GM18520 (cell line): Measurements from ENCODE around the gene FBXW8.

Source experiments
- ATAC-seq: cut with Tn5 transposase; IDR thresholded peaks from one replicate; pipeline ENCODE4 v1.9.1; 2021; ENCODE audit not compliant: unreplicated experiment

The FBXW8 gene

DNA sequence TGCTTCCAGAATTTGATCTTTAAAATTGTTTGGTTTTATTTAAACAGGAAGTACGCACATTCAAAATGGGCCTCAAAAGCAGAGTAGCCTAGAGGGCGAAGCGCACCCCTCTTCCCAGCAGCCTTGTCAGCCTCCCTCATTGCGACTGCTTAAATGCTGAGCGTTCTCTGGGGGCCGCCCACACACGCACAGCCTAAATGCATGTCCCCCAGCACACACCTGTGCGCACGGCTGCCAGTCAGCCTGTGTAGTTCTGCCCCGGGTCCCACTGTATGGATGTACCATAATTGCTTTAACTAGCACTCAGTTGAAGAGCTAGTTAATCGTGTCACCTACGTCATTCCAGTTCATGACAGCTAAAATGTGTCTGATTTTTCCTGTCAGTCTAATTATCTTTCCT, 109.1 kb downstream of the FBXW8 start:
- no peak for ATAC-seq

DNA sequence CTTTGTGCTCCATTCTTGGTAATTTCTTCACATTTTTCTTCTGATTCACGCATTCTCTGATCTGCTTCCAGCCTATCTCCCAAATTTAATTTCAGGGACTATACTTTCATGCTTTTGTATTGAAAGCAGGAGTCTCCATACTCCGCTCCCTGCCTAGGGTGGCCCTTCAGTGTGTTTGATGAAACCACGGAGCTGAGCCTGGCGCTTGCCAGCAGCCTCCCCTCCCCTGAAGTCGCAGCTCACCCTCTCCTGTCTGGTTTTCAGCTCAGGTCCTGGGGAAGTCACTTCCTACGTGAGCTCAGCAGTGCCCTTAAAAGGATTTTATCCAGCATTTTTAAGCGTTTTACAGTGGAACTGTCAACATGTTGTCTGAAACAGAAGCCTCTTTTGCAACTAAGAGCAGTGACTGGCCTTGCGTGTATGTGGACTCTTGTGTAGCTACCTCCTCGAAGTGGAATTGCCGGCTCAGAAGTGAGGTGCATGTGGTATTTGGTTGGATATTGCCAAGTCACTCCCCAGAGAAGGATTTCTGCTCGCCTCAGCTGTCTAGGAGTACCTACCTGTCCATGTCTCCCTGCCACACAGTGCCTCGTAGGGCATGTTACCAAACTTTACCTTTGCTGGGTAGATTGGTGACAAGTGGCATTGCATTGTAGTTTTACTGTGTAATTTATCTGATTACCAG, 109.9 kb downstream of the FBXW8 start:
- no peak for ATAC-seq

DNA sequence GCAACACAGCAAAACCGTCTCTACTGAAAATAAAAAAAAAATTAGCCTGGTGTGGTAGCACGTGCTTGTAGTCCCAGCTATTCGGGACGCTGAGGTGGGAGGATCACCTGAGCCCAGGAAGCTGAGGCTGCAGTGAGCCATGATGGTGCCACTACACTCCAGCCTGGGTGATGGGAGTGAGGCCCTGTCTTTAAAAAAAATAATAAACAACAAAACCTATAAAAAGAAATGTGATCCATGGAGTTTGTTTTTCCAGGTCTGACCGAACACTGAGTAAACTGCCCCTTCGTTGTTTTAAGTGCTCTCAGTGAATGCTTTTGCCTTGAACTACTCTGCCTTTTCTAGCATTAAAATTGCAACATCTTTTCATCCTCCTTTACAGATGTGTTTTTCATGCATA, 111.7 kb downstream of the FBXW8 start:
- ATAC-seq, result no peak

DNA sequence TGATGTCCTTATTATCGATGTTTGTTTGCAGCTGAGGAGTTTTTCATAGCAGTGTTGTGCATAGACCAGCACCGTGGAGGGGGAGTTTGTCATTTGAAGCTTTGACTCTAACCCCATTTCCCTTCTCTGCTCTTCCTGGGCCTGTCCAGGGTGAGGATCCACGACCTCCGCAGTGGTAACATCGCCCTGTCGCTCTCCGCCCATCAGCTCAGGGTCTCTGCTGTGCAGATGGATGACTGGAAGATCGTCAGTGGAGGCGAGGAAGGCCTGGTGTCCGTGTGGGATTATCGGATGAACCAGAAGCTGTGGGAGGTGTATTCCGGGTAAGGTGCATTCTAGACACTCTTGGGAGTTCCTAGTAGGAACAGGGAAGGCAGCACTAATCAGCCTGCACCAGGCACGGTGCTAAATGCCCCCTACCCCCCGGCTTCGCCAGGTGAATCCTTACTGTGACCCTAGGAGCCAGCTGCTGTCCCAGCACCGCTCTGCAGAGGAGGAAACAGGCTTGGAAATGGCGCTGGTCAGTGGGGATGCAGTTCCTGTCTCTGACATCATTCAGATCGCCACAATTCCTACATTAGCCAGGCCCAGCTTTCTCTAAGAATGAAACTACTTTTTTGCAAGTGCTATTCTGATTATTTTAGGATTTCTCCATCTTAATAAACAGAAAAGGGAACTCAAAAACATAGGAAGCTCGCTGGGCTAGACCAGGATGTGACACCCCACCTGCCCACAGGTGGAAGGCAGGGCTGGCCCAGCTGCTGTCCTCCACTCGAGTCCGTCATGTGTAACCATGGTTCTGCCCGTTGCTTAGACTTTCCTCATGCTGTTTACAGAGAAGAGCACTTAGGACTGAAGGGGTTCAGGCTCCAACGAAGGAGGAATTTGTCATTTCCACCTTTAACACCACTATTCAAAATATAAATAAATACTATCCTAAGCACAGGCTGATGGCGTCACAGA, 113.5 kb downstream of the FBXW8 start:
- no peak for ATAC-seq

DNA sequence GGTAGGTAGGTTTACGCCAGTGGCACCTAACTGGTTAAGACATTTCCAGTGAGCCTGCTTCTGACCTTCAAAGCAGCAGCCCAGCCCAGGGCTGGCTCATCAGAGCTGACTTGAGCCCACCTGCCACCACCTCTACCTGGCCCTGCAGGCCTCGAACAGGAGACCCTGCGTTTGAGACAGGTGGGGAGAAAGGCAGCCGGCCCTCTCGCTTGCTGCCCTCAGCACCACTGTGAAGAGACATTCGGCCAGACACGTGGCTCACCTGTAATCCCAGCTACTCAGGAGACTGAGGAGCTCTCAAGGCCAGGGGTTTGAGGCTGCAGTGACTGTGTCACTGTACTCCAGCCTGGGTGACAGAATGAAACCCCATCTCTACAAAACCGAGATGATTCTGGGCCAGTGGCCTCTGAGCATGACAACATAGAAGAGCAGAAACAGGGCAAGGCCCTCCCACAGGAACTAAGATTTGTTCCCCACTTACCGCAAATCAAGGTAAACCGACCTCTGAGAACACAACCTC, 114.3 kb downstream of the FBXW8 start:
- ATAC-seq, result no peak

DNA sequence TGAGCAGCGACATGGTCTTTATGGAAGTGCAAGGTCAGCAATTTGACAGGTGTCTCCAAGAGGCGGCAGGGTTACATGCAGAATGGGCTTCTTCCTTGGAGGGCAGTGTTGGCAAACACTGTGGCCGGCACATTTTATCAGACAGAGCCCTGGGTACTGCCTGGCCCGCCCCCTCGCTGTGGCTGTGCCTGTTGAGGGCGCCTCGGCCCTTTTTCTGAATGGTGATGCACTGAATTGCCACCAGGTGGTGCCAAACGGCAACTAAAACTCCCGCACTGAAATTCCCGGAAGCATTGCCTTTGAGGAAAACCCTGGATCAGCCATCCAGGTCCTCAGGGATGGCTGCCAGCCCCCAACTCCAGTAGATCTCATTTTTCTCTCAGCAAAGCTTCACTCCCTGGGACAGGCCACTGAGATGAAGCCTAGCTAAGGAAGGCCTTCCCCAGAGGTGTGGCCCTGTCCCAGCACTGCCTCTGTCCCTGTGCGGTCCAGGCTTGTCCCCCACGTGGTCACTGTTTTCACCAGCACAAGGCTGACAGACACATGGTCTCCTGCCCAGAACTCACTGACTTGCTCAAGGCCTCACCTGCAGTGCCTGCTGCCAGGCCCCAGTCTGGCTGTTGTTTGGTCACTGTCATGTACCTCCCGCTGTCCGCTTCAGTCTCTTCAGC, 114.9 kb downstream of the FBXW8 start:
- no peak for ATAC-seq

DNA sequence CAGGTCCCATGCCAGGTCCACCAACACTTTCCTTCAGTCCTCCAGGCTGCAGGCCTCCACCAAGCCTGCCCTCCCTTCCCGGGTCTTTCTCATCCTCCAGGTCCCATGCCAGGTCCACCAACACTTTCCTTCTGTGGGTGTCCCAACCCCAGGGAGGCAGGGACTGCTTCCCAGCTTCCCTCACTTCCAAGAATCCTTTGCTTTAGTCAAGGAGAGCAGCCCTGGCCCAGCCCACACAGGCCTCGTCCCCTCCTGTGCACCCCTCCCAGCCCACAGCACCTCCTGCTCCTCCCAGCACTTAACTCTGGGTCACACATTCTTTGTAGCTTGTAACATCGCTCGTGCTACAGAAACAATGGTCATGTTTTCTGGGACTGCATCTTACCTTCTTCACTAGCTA, 115.6 kb downstream of the FBXW8 start:
- no peak for ATAC-seq

DNA sequence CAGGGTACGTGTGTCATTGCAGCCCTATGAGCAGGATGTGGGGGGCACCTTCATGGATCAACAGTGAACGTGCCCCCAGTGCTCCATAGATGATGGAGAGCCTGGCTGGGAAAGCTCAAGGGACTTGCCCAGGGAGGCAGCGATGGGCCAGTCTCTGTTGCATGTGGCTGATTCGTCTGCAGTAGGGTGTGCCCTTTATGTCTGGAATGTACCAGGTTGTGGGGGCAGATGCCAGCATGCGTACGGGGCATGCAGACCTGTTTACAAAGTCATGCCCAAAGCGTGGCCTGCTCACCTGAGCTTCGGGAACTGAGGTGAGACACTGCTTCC, 116.1 kb downstream of the FBXW8 start:
- ATAC-seq, result no peak

DNA sequence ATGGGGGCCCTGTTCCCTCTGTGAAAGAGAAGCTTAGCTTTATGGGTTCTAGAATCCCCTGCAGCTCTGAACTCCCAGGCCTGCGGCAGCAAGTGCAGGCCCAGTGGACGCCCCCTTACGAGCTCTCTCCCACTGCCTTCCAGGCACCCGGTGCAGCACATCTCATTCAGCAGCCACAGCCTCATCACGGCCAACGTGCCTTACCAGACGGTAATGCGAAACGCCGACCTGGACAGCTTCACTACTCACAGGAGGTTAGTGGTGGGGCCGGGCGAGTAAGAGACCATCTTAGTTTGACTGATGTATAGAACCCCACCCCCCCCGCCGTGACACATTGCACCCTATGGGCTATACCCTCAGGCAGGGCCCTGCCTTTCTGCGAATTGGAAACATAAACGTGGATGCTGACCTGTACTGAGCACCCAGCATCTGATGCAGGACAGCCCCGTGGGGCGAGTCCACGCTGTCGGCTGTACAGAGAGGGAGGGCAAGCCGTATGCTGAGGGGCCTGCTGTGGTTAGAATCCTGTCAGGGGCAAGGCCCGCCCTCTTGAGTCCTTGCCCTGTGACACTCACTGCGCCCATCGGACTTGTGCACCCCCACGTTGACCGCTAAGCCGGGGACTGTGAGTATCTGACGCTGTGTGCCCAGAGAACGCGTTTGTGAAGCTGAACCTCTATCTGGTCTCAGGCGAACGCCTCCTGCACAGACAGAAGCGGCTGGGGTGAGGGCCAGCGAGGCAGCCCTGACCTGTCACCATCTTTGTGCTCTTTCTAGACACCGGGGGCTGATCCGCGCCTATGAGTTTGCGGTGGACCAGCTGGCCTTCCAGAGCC, 116.7 kb downstream of the FBXW8 start:
- ATAC-seq, result no peak

DNA sequence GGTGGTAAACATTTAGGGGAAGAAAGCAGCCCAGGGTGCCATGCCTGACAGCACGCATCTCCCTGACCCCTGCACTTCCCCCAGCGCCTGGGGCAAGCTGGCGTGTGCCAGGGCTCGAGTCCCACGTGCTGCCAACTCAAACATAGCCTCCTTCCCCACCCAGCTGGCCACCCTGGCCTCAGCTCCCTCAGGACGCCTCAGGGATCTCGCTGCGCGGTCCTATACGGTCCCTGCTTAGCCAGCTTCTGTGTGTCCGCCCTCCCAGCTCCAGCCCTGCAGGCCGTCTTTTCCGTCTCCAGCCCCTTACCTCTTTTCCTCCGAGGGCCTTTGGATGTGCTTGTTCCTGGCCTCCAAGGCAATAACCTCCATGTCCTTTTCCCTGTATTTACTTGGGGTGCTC, 117.5 kb downstream of the FBXW8 start:
- ATAC-seq, result no peak

DNA sequence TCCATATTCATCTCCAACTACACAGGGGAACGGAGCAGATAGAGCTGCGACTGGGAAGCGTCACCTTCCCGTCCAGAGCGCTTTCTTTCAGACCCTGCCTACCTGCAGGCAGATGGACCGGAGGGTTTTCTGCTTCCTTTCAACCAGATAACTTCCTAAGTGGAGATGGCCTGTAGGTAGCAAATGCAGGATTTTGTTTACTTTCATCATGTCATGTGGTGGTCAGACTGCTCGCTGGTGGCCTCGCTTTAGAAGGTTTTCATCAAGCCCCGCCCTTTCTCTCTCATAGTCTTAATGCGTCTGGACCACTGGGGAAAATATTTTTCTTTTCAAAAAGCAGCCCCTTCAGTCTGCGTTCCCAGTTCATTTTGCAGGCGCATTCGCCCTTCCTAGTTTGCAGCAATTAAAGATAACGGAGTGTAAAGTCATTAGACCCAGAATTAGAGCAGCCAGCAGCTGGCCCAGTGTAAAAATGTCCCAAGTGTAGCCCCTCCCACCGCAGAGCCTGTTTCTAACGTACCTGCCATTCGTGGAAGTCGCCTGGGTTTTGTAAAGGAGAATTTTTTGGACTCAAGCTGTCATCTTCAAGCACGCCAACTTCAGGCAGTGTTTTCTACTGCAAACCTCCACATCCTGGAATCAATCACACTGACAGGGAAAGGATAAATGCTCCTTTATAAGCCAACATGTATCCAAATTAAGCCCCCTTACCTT, 119.6 kb downstream of the FBXW8 start:
- no peak for ATAC-seq

DNA sequence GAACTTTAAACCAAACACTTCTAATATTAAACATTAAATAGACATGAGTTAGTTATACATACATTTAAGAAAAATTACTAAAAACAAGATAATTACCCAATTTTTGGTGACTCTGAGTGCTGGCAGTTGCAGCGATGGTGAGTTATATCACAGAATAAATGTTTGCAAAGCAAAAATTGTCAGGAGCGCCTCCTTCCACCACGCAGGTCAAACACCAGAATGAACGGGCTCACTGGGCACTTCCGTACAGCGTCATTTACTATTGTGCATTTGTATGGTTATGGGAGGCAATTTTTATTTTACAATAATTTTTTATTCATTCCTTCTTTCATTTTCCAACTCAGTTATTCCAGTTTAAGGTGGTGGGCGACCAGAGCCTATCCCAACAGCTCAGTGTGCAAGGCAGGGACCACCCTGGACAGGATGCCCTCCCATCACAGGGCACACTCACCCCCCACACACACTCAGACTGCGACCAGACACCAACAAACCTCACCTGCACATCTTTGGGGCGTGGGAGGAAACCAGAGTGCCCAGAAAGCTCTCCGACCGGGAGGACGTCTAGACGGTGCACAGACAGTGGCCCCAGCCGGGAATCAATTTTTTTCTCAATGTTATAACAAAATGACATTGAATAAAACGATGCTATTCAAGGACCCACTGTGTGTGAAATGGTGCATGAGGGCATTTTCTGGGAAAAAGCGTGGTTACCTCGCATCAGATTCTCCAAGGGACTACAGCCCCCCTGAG, 121.3 kb downstream of the FBXW8 start:
- no peak for ATAC-seq

DNA sequence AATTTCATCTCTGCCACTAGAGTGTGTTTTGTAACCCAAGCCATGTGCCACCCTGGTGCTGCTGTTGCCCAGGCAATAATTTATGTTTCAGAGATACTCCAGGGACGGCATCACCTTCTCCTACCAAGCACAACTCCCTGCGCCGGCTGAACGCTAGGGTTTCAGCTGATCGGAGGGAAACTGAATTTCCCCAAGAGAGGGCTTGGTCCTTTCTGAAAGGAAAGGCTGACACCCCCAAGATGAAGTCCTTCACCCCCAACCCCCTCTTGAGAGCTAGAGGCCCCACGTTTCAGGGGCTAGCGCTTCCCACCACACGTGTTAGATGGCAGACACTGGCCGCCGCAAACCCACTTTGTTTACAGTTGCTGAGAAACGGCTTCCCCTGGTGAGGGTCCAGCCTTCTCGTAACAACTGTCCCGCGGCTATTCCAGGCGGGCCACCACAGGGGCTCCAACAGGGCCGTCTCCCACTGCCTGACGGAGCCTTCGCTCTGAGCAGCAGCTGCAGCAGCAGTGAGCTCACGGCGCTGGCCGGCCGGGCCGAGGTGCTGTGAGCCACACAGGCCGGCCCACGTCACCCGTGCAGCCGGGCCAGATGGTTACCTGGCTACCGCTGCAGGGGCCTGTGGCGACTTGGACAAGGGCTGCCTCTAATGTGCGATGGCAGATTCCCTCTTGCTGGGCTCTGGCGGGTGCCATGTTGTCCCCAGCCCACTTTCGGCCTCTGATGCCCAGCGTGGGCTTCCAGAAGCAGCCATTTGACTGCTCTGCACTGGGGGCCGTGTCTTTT, 122.0 kb downstream of the FBXW8 start:
- ATAC-seq, result no peak

DNA sequence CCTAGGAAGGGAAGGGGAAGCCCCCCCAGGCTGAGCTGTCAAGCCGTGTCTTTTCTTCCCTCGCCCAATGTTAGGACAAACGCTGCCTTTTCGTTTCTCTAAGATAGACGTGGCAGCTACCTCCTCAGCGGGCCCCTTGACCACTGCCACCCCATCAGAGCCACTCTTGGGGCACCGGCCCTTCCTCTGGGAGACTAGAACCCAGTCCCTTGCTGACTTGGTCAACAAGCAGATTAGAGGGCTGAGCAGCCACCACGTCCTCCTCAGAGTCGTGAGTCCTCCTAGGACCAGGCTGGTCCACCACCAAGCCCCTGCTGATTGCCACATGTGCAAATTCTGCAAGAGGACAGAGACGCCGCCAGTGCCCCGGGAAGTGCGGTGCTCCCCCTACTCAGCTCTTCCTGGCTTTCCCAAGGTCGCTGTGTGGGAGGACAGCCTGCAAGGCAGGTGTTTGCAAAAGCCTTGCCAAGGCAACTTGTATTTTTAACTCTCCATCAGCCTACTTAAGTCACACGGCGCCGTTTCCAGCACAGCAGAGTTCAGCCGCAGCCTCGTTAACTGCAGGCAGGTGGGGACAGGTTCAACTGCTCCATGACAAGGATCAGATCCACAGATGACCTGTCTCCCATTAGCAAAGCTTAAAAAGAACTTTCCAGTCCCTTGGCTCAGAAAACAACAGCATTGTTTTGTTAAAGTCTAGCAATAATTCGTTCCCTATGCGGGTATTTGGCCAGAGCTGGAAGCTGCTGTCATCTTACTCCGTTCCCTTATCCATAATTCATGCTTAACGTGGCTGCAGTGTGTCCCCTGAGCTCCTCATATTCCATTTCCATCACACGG, 122.9 kb downstream of the FBXW8 start:
- no peak for ATAC-seq

DNA sequence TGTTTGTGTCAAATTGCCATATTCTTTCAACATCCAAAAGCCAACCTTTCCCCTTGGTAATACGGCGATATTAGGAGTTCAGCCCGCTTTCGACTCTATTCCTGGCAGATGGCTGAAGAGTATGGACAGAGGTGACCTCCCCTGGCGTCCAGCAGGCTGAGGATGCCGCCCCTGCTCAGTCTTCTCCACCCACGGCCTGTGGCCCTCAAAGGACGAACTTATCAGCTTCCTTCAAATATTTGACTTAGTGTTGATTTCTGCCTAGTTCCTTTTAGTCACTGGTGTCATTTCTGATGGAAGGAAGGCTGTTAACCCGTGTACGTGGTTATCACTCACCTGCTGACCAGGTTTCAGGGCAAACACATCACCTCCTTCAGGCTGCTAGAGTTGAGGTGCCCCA, 123.5 kb downstream of the FBXW8 start:
- ATAC-seq, result no peak

DNA sequence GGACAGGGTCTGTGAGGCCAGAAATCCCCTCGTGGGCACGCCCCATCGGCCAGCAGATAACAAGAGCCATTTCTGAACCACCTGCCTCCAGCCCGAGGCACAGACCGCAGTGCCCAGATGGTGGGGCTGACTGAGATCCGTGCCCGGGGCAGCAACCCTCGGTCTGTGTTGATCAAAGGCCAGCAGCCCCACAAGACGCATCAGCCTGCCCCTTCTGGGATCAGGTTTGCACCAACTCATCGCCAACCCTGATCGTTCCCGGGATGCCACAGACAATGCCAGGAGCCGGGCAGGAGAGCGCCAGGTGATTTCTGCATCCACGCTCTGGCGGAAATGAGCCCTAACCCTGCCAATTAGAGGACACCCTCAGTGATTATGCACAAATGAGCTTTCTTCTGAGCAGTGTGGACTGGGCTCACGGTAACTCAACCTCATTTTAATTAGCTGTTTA, 124.0 kb downstream of the FBXW8 start:
- ATAC-seq, result no peak

DNA sequence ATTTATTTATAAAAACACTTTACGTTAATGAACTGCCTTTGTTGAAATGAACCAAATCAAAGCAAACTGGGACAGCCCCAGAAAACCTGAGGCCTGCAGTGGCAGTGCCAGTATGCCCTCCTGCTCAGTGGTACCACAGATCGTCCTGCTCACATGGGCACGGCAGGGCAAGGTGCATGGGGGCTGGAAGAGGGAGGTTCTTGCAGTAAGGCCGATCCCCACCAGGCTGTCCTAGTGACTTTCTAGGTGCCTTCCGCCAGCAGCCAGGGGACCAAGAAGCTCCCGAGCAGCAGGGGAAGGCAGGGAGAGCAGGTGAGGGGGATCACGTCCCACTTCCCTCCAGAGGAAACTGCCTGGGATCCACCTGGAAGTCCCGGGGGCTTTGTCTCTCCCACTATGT, 124.5 kb downstream of the FBXW8 start:
- no peak for ATAC-seq

DNA sequence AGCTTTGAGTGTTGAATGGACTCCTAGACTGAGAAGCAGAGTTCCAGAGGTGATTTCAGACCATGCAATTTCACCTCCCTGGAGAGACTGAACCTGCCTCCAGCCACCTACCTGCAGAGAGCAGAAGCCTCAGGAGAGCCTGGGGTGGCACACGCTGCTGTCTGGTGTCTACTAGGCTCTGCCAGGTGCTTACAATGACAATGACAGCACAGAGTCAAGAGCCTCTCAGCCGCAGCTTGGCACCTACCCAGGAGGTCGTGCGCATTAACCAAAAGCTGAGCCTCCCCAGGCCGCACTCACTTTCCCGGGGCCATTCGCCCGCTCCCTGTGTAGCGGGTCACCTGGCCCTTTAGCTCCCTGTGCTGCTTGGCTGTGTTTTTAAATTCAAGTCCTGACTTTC, 125.3 kb downstream of the FBXW8 start:
- no peak for ATAC-seq
